ENCODE measurements around the gene CMC4. TPM values are rescaled to one million over a fixed set of nuclear protein-coding genes. Genes with fewer than 3 reads are reported as not detected.

The CMC4 gene
- total RNA-seq = 9.0 and 20.5 TPM in 2 replicates

GRCh38 chrX:155070975-155071693 is at the start of gene CMC4, which contains the start of the genes BRCC3 and MTCP1:
TSS of gene CMC4 (minus strand) at chrX:155071136. CDS start at chrX:155064023, 7,113 bp downstream.
TSS of gene BRCC3 (plus strand) at chrX:155071508. CDS start at chrX:155071528, 20 bp downstream.
TSS of gene MTCP1 (minus strand) at chrX:155071136. CDS start at chrX:155066010, 5,126 bp downstream.

GRCh38 chrX:155026727-155027508 is 44.0 kb downstream of the CMC4 start, which contains the start of gene FUNDC2:
TSS of gene FUNDC2 (plus strand) at chrX:155026844. CDS start at chrX:155026939, 95 bp downstream.

GRCh38 chrX:155022585-155022984 is 48.4 kb downstream of the CMC4 start, which contains the start of gene F8:
TSS of gene F8 (minus strand) at chrX:155022723. CDS start at chrX:155022552, 171 bp downstream.

Other genes starting within 250 kb of the CMC4 start
- not detected in 2 replicates for gene SMIM9, start 236.5 kb downstream of the CMC4 start, total RNA-seq
- gene F8A1, start 184.8 kb downstream of the CMC4 start, total RNA-seq = 1.4 and 3.1 TPM in 2 replicates
- 0.34 and 1.9 TPM in 2 replicates for gene F8, start 48.4 kb downstream of the CMC4 start, total RNA-seq
- 28.0 and 39.5 TPM in 2 replicates for gene FUNDC2, start 44.3 kb downstream of the CMC4 start, total RNA-seq
- gene MTCP1, start within 50 bp of the CMC4 start, total RNA-seq = 12.2 and 22.6 TPM in 2 replicates
- gene BRCC3, start 372 bp upstream of the CMC4 start, total RNA-seq = 12.0 and 23.3 TPM in 2 replicates
- 44.5 and 69.7 TPM in 2 replicates for gene VBP1, start 145.3 kb upstream of the CMC4 start, total RNA-seq
- gene RAB39B, start 193.4 kb upstream of the CMC4 start, total RNA-seq = 0.07 and 1.0 TPM in 2 replicates

All from nasal cavity respiratory epithelium epithelial cell of viscerocranial mucosa (primary cell).